Measurements from ENCODE around the gene SMAD4.
A peak's percentile ranks its signal among the peaks of the same experiment; 100 is the strongest.

GRCh38 chr18:51110073-51110797 is 80.2 kb downstream of the SMAD4 start:
- TF ChIP-seq CTCF (conservative IDR thresholded peaks at IDR 0.05) (peak; percentile 93), EZH2 (IDR thresholded peaks at IDR 0.05; ENCODE audit: low read depth) (no peak)
